Progenitor cell of endocrine pancreas (in vitro differentiated cells): Measurements from ENCODE around the gene DSTN. TPM values are rescaled to one million over a fixed set of nuclear protein-coding genes. Genes with fewer than 3 reads are reported as not detected.

Experiments
- DNase-seq: peaks from one replicate; pipeline ENCODE4 v3.0.0; 2021; ENCODE audit warnings: low spot score; ENCODE audit not compliant: unreplicated experiment
- H3K27ac Mint-ChIP-seq: 2 replicates; pipeline ENCODE4 v1.8.0; 2021; ENCODE audit warnings: mild to moderate bottlenecking, moderate library complexity, mixed read lengths
- H3K27me3 Mint-ChIP-seq: 2 replicates; pipeline ENCODE4 v1.8.0; 2021; ENCODE audit warnings: mixed read lengths
- H3K36me3 Mint-ChIP-seq: 2 replicates; pipeline ENCODE4 v1.8.0; 2022; ENCODE audit warnings: mixed read lengths; ENCODE audit not compliant: insufficient read depth
- H3K4me1 Mint-ChIP-seq: 2 replicates; pipeline ENCODE4 v1.8.0; 2021; ENCODE audit warnings: low read depth, mixed read lengths
- H3K4me3 Mint-ChIP-seq: 2 replicates; pipeline ENCODE4 v1.8.0; 2021; ENCODE audit warnings: low read depth, mild to moderate bottlenecking, moderate library complexity, mixed read lengths
- H3K9me3 Mint-ChIP-seq: 2 replicates; pipeline ENCODE4 v1.8.0; 2021; ENCODE audit warnings: low read depth, mixed read lengths
- CTCF ChIP-seq: fragments of 200-600 bp; sonication (generic); IDR thresholded peaks from one replicate; pipeline ENCODE4 v1.5.0; 2021; ENCODE audit warnings: antibody characterized with exemption, mild to moderate bottlenecking; ENCODE audit not compliant: unreplicated experiment
- total RNA-seq: library from RNA; stranded (reverse); gene quantifications from 2 replicates; pipeline ENCODE4 v1.2.1, GENCODE V29; 2021

DSTN gene
- total RNA-seq, 1 donor from 2014 or later: 201 TPM

GRCh38 chr20:17643531-17644188, 73.8 kb downstream of the DSTN start:
- Mint-ChIP-seq H3K4me3 (no peak overlapping the region), H3K36me3 (peaks cover 6% of the 10 kb centered on the region), H3K9me3 (no peaks in the 10 kb centered on the region), H3K4me1 (peaks cover 17% of the 10 kb centered on the region), H3K27ac (peak overlapping the region; percentile 84), H3K27me3 (no peaks in the 10 kb centered on the region)
- DNase-seq: no peak
- no peak for TF ChIP-seq CTCF

- peaks cover 17% of the 10 kb centered on the region for H3K4me1 Mint-ChIP-seq
- H3K36me3 Mint-ChIP-seq: peaks cover 8% of the 10 kb centered on the region
- H3K9me3 Mint-ChIP-seq: no peaks in the 10 kb centered on the region
- H3K27me3 Mint-ChIP-seq: no peaks in the 10 kb centered on the region
- H3K27ac Mint-ChIP-seq: peak overlapping the region; percentile 64
- DNase-seq: no peak
- TF ChIP-seq CTCF: no peak
- H3K4me3 Mint-ChIP-seq: no peak overlapping the region
Measured at GRCh38 chr20:17644451-17644850, 74.6 kb downstream of the DSTN start.

GRCh38 chr20:17645010-17645409, 75.1 kb downstream of the DSTN start:
- Mint-ChIP-seq H3K4me3 (no peak overlapping the region), H3K9me3 (no peaks in the 10 kb centered on the region), H3K4me1 (peaks cover 17% of the 10 kb centered on the region), H3K27me3 (no peaks in the 10 kb centered on the region), H3K27ac (no peak overlapping the region), H3K36me3 (peaks cover 7% of the 10 kb centered on the region)
- no peak for TF ChIP-seq CTCF
- no peak for DNase-seq

GRCh38 chr20:17645546-17646208, 75.8 kb downstream of the DSTN start:
- Mint-ChIP-seq H3K4me3 (no peak overlapping the region), H3K36me3 (peaks cover 2% of the 10 kb centered on the region), H3K27ac (peak overlapping the region; percentile 33), H3K27me3 (no peaks in the 10 kb centered on the region), H3K9me3 (no peaks in the 10 kb centered on the region), H3K4me1 (peaks cover 17% of the 10 kb centered on the region)
- no peak for TF ChIP-seq CTCF
- DNase-seq: no peak

- TF ChIP-seq CTCF: no peak
- H3K4me3 Mint-ChIP-seq: no peak overlapping the region
- no peaks in the 10 kb centered on the region for H3K27me3 Mint-ChIP-seq
- DNase-seq: no peak
- H3K36me3 Mint-ChIP-seq: peaks cover 4% of the 10 kb centered on the region
- peaks cover 19% of the 10 kb centered on the region for H3K4me1 Mint-ChIP-seq
- peak overlapping the region; percentile 7 for H3K27ac Mint-ChIP-seq
- no peaks in the 10 kb centered on the region for H3K9me3 Mint-ChIP-seq
Measured at GRCh38 chr20:17646209-17646960, 76.5 kb downstream of the DSTN start.
